ENCODE data around the gene GAST.

GRCh38 chr17:41663451-41664171 is 48.5 kb upstream of the GAST start:
- TF ChIP-seq POLR2A (IDR thresholded peaks at IDR 0.05) (no peak), CTCF (IDR thresholded peaks at IDR 0.05) (no peak)
